Keratinocyte (primary cell): ENCODE data around the gene PVALB. TPM values are rescaled to one million over a fixed set of nuclear protein-coding genes. Genes with fewer than 3 reads are reported as not detected.

Experiments
- DNase-seq: peaks from one replicate; pipeline ENCODE4 v3.0.0-alpha.2; 2011; ENCODE audit warnings: low read depth, missing footprints, low spot score
- FAIRE-seq: peaks from 2 replicates; lab custom pipeline; 2011; peaks lifted over from hg19 to GRCh38; lab: Jason Lieb, UNC
- H2AFZ ChIP-seq: 2 replicates; pipeline ENCODE4 v1.6.0; 2012; ENCODE audit warnings: low read length, control low read depth, inconsistent platforms; ENCODE audit not compliant: control insufficient read depth
- H3K27ac ChIP-seq: 2 replicates; pipeline ENCODE4 v1.5.1; 2011; ENCODE audit warnings: low read length; ENCODE audit not compliant: control insufficient read depth, insufficient read depth
- H3K27me3 ChIP-seq: 3 replicates; pipeline ENCODE4 v1.6.0; 2011; ENCODE audit warnings: low read length; ENCODE audit not compliant: control insufficient read depth, insufficient read depth; ENCODE audit errors: extremely low read depth
- H3K36me3 ChIP-seq, 2 experiments: 2 replicates in 1 of 2; 3 replicates in 1 of 2; pipeline ENCODE4 v1.5.1; 2011; ENCODE audit warnings: low read length in 2 of 2, mild to moderate bottlenecking in 1 of 2; ENCODE audit not compliant: control insufficient read depth in 2 of 2, insufficient read depth in 2 of 2; ENCODE audit errors: extremely low read depth in 1 of 2
- H3K4me1 ChIP-seq: 3 replicates; pipeline ENCODE4 v1.5.1; 2011; ENCODE audit warnings: low read length; ENCODE audit not compliant: control insufficient read depth, insufficient read depth; ENCODE audit errors: extremely low read depth
- H3K4me2 ChIP-seq: 3 replicates; pipeline ENCODE4 v1.6.0; 2011; ENCODE audit warnings: low read depth, low read length; ENCODE audit not compliant: control insufficient read depth, insufficient read depth; ENCODE audit errors: extremely low read depth
- H3K4me3 ChIP-seq, 3 experiments: fragments of 200-600 bp in 1 of 3; sonication (generic) in 1 of 3; 2 replicates in 2 of 3; 3 replicates in 1 of 3; pipeline ENCODE4 v1.5.1; 2011 to 2016; ENCODE audit warnings: low read length in 3 of 3, mild to moderate bottlenecking in 3 of 3, control low read depth in 2 of 3, inconsistent platforms in 1 of 3, low read depth in 1 of 3, mixed read lengths in 1 of 3, mixed run types in 1 of 3, moderate library complexity in 1 of 3; ENCODE audit not compliant: control insufficient read depth in 2 of 3, insufficient read depth in 2 of 3; ENCODE audit errors: extremely low read depth in 1 of 3
- H3K79me2 ChIP-seq: 2 replicates; pipeline ENCODE4 v1.6.0; 2012; ENCODE audit warnings: low read length; ENCODE audit not compliant: control insufficient read depth, insufficient read depth
- H3K9ac ChIP-seq: 3 replicates; pipeline ENCODE4 v1.6.0; 2011; ENCODE audit warnings: low read length; ENCODE audit not compliant: control insufficient read depth, insufficient read depth; ENCODE audit errors: extremely low read depth
- H3K9me1 ChIP-seq: 3 replicates; pipeline ENCODE4 v1.6.0; 2011; ENCODE audit warnings: low read length; ENCODE audit not compliant: control insufficient read depth, insufficient read depth; ENCODE audit errors: extremely low read depth
- H3K9me3 ChIP-seq: 2 replicates; pipeline ENCODE4 v1.5.1; 2012; ENCODE audit warnings: low read depth, low read length; ENCODE audit not compliant: control insufficient read depth
- H4K20me1 ChIP-seq: 3 replicates; pipeline ENCODE4 v1.6.0; 2011; ENCODE audit warnings: low read length; ENCODE audit not compliant: control insufficient read depth, insufficient read depth; ENCODE audit errors: extremely low read depth
- CTCF ChIP-seq, 3 experiments: IDR thresholded peaks in 1 of 3; conservative IDR thresholded peaks in 1 of 3; optimal IDR thresholded peaks in 1 of 3; 2 replicates in 2 of 3; 3 replicates in 1 of 3; pipeline versions ENCODE3 to v1.5.1; 2011; ENCODE audit warnings: low read length in 3 of 3, mild to moderate bottlenecking in 3 of 3, moderate library complexity in 2 of 3, control low read depth in 1 of 3, inconsistent platforms in 1 of 3; ENCODE audit not compliant: insufficient read depth in 2 of 3; ENCODE audit errors: extremely low read depth in 1 of 3
- EZH2 ChIP-seq: IDR thresholded peaks from one replicate; pipeline ENCODE4 v1.6.1; 2012; ENCODE audit warnings: inconsistent platforms, mild to moderate bottlenecking, low read length, moderate library complexity
- dilution Hi-C: fragments of 300-500 bp; cut with MboI; formaldehyde crosslinking; loops from one replicate; pipeline ENCODE4 v1.7.0; 2020; ENCODE audit warnings: low sequenced_read_pairs; ENCODE audit not compliant: extremely low pct_ligation_motif_present
- polyA plus RNA-seq, 5 experiments: library from polyadenylated mRNA; depleted of rRNA in 3 of 5; stranded (reverse) in 3 of 5; stranded (forward) in 1 of 5; unstranded in 1 of 5; fragments of >200 nt; gene quantifications; 1 replicate in 1 of 5; 2 replicates in 3 of 5; 3 replicates in 1 of 5; pipeline versions ENCODE4 v1.2.1 to v1.2.3, GENCODE V29; 2011 to 2012; ENCODE audit warnings: missing spikeins in 2 of 5, low read depth in 1 of 5, low replicate concordance in 1 of 5

Gene PVALB
- polyA plus RNA-seq, 1 donor (not counting 4 experiments of a cell fraction or from before 2014, with no cell fraction given) = not detected

- Histone ChIP-seq H3K79me2 (no peaks in the 10 kb centered on the region), H4K20me1 (no peaks in the 10 kb centered on the region), H3K4me3 (no peak overlapping the region), H3K4me2 (no peak overlapping the region), H3K9ac (no peak overlapping the region), H3K9me1 (no peaks in the 10 kb centered on the region), H3K9me3 (no peaks in the 10 kb centered on the region), H3K27ac (no peak overlapping the region), H2AFZ (no peak overlapping the region), H3K4me1 (no peaks in the 10 kb centered on the region), H3K36me3 (no peaks in the 10 kb centered on the region), H3K27me3 (peaks cover 4% of the 10 kb centered on the region)
- dilution Hi-C loops = no loop called here
- TF ChIP-seq CTCF (optimal IDR thresholded peaks at IDR 0.05 in 1 of 3, IDR thresholded peaks at IDR 0.05 in 1 of 3, conservative IDR thresholded peaks at IDR 0.05 in 1 of 3; ENCODE audit: extremely low read depth in 1 of 3, insufficient read depth in 2 of 3, low read length in 3 of 3) (no peak), EZH2 (no peak)
- DNase-seq (no peak), FAIRE-seq (no peak)
These were observed 9.4 kb upstream of the PVALB start for GRCh38 chr22:36826262-36826661.

GRCh38 chr22:36824655-36825054 lies 7.8 kb upstream of the PVALB start:
- Histone ChIP-seq H3K9me3 (no peaks in the 10 kb centered on the region), H3K9me1 (no peaks in the 10 kb centered on the region), H3K4me1 (no peaks in the 10 kb centered on the region), H3K27ac (no peak overlapping the region), H2AFZ (no peak overlapping the region), H4K20me1 (no peaks in the 10 kb centered on the region), H3K9ac (no peak overlapping the region), H3K79me2 (no peaks in the 10 kb centered on the region), H3K4me3 (no peak overlapping the region), H3K27me3 (peaks cover 15% of the 10 kb centered on the region), H3K36me3 (no peaks in the 10 kb centered on the region), H3K4me2 (no peak overlapping the region)
- TF ChIP-seq CTCF (optimal IDR thresholded peaks at IDR 0.05 in 1 of 3, IDR thresholded peaks at IDR 0.05 in 1 of 3, conservative IDR thresholded peaks at IDR 0.05 in 1 of 3; ENCODE audit: extremely low read depth in 1 of 3, insufficient read depth in 2 of 3, low read length in 3 of 3) (no peak), EZH2 (no peak)
- FAIRE-seq = no peak
- dilution Hi-C loops = no loop called here
- DNase-seq = no peak
